HEK293T (cell line): ENCODE measurements around the gene SCAF4.

ENCODE experiments used
- ARNT ChIP-seq: fragments of 450-650 bp; IDR thresholded peaks from 2 replicates; pipeline ENCODE4 v1.6.1; 2017; ENCODE audit warnings: mild to moderate bottlenecking
- ELF4 ChIP-seq: fragments of 450-650 bp; IDR thresholded peaks from 2 replicates; pipeline ENCODE4 v1.6.1; 2017; ENCODE audit warnings: antibody characterized with exemption
- FOXA1 ChIP-seq: fragments of 450-650 bp; IDR thresholded peaks from 2 replicates; pipeline ENCODE4 v1.6.1; 2016; ENCODE audit warnings: mild to moderate bottlenecking
- FOXK2 ChIP-seq: fragments of 450-650 bp; IDR thresholded peaks from 2 replicates; pipeline ENCODE4 v1.6.1; 2016; ENCODE audit warnings: mild to moderate bottlenecking
- FOXM1 ChIP-seq: fragments of 450-650 bp; IDR thresholded peaks from 2 replicates; pipeline ENCODE4 v1.6.1; 2017; ENCODE audit warnings: mild to moderate bottlenecking, borderline replicate concordance
- LEF1 ChIP-seq: fragments of 450-650 bp; IDR thresholded peaks from 2 replicates; pipeline ENCODE4 v1.6.1; 2017; ENCODE audit warnings: mild to moderate bottlenecking, borderline replicate concordance
- NFRKB ChIP-seq: fragments of 450-650 bp; IDR thresholded peaks from 2 replicates; pipeline ENCODE4 v1.6.1; 2016; ENCODE audit warnings: mild to moderate bottlenecking, moderate library complexity
- SP1 ChIP-seq: fragments of 450-650 bp; IDR thresholded peaks from 2 replicates; pipeline ENCODE4 v1.6.1; 2017
- ZNF384 ChIP-seq: fragments of 450-650 bp; IDR thresholded peaks from 2 replicates; pipeline ENCODE4 v1.6.1; 2016

DNA sequence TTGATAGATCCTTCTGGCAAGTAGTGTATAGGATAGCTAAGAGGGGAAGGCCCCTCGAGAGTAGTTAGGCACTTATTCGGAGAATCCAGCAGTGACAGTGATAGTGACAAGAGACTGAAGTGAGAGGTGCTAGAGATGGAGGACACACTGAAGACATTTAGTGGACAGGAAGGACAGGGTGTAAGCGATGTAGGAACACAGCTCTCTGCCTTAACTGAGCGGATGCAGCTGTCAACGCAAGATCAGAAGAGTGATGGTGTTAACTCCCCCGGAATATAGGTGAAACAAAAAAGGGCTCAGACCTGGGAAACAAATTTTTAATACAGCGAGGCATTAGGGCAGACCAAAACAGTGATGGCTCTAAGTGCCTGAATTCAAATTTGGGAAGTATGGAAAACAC, 56.6 kb downstream of the SCAF4 start:
- TF ChIP-seq SP1 (no peak), FOXK2 (no peak), ARNT (no peak), FOXM1 (no peak), FOXA1 (no peak), LEF1 (no peak), NFRKB (no peak), ELF4 (no peak), ZNF384 (no peak)
